Osteoblast (primary cell): Measurements from ENCODE around the gene CDH3. TPM values are rescaled to one million over a fixed set of nuclear protein-coding genes. Genes with fewer than 3 reads are reported as not detected.

Experiments used
- DNase-seq: peaks from one replicate; pipeline ENCODE4 v3.0.0; 2011; ENCODE audit warnings: low spot score, mixed read lengths; ENCODE audit not compliant: insufficient read length; ENCODE audit errors: missing footprints
- H2AFZ ChIP-seq: 2 replicates; pipeline ENCODE4 v1.6.0; 2011; ENCODE audit warnings: mild to moderate bottlenecking, low read length
- H3K27ac ChIP-seq: 2 replicates; pipeline ENCODE4 v1.5.1; 2011; ENCODE audit warnings: mild to moderate bottlenecking, low read depth, low read length, moderate library complexity
- H3K27me3 ChIP-seq: 2 replicates; pipeline ENCODE4 v1.6.0; 2012; ENCODE audit warnings: mild to moderate bottlenecking, control low read depth, inconsistent platforms, low read length, moderate library complexity; ENCODE audit not compliant: insufficient read depth
- H3K36me3 ChIP-seq: 2 replicates; pipeline ENCODE4 v1.5.1; 2011; ENCODE audit warnings: mild to moderate bottlenecking, low read length, control low read depth, moderate library complexity; ENCODE audit not compliant: insufficient read depth
- H3K4me1 ChIP-seq: 2 replicates; pipeline ENCODE4 v1.5.1; 2011; ENCODE audit warnings: mild to moderate bottlenecking, low read length, control low read depth, moderate library complexity; ENCODE audit not compliant: insufficient read depth
- H3K4me2 ChIP-seq: 2 replicates; pipeline ENCODE4 v1.6.0; 2011; ENCODE audit warnings: mild to moderate bottlenecking, low read length; ENCODE audit not compliant: insufficient read depth
- H3K4me3 ChIP-seq: fragments of 200-600 bp; sonication (generic); 3 replicates; pipeline ENCODE4 v1.5.1; 2012; ENCODE audit warnings: mild to moderate bottlenecking, low read length, inconsistent platforms; ENCODE audit not compliant: insufficient read depth
- H3K79me2 ChIP-seq: 2 replicates; pipeline ENCODE4 v1.6.0; 2012; ENCODE audit warnings: mild to moderate bottlenecking, low read length, control low read depth, inconsistent platforms; ENCODE audit not compliant: insufficient read depth
- H3K9me3 ChIP-seq: 2 replicates; pipeline ENCODE4 v1.5.1; 2011; ENCODE audit warnings: low read depth, low read length, control low read depth
- H4K20me1 ChIP-seq: 2 replicates; pipeline ENCODE4 v1.6.0; 2012; ENCODE audit warnings: mild to moderate bottlenecking, low read length, control low read depth; ENCODE audit not compliant: insufficient read depth
- CTCF ChIP-seq: IDR thresholded peaks from 2 replicates; pipeline ENCODE4 v1.5.1; 2011; ENCODE audit warnings: mild to moderate bottlenecking, low read depth, low read length, moderate library complexity; ENCODE audit errors: extremely low read depth
- total RNA-seq: library from RNA; depleted of rRNA; stranded (reverse); fragments of >200 nt; gene quantifications from 2 replicates; pipeline ENCODE4 v1.2.3, GENCODE V29; 2012

Gene CDH3
- total RNA-seq, 1 donor = 0.36 TPM

GRCh38 chr16:68643227-68643626 lies 1.9 kb upstream of the CDH3 start:
- Histone ChIP-seq H3K27me3 (peaks cover 54% of the 10 kb centered on the region), H3K4me2 (no peak overlapping the region), H3K4me1 (peaks cover 8% of the 10 kb centered on the region), H3K4me3 (no peak overlapping the region), H3K36me3 (no peaks in the 10 kb centered on the region), H3K9me3 (no peaks in the 10 kb centered on the region), H3K27ac (no peak overlapping the region), H4K20me1 (no peaks in the 10 kb centered on the region), H3K79me2 (no peaks in the 10 kb centered on the region), H2AFZ (no peak overlapping the region)
- DNase-seq = no peak
- no peak for TF ChIP-seq CTCF

GRCh38 chr16:68643847-68644246 lies 1.3 kb upstream of the CDH3 start:
- Histone ChIP-seq H3K79me2 (no peaks in the 10 kb centered on the region), H3K4me2 (no peak overlapping the region), H3K9me3 (no peaks in the 10 kb centered on the region), H3K4me1 (peaks cover 8% of the 10 kb centered on the region), H2AFZ (no peak overlapping the region), H3K27ac (no peak overlapping the region), H3K4me3 (no peak overlapping the region), H3K27me3 (peaks cover 60% of the 10 kb centered on the region), H3K36me3 (no peaks in the 10 kb centered on the region), H4K20me1 (no peaks in the 10 kb centered on the region)
- DNase-seq = no peak
- TF ChIP-seq CTCF = no peak

- Histone ChIP-seq H3K27me3 (peaks cover 64% of the 10 kb centered on the region), H3K9me3 (no peaks in the 10 kb centered on the region), H4K20me1 (no peaks in the 10 kb centered on the region), H3K4me2 (peak overlapping the region; percentile 67), H2AFZ (no peak overlapping the region), H3K27ac (no peak overlapping the region), H3K79me2 (no peaks in the 10 kb centered on the region), H3K4me3 (no peak overlapping the region), H3K36me3 (no peaks in the 10 kb centered on the region), H3K4me1 (peaks cover 8% of the 10 kb centered on the region)
- DNase-seq = no peak
- TF ChIP-seq CTCF = no peak
These were observed 814 bp upstream of the CDH3 start for GRCh38 chr16:68644296-68644695.

GRCh38 chr16:68645494-68646388 lies 631 bp downstream of the CDH3 start:
- H2AFZ ChIP-seq = no peak overlapping the region
- H3K4me1 ChIP-seq = peaks cover 8% of the 10 kb centered on the region
- no peak for TF ChIP-seq CTCF
- H3K4me3 ChIP-seq = no peak overlapping the region
- H3K4me2 ChIP-seq = no peak overlapping the region
- no peak for DNase-seq
- H3K36me3 ChIP-seq = no peaks in the 10 kb centered on the region
- H3K79me2 ChIP-seq = no peaks in the 10 kb centered on the region
- H3K27ac ChIP-seq = no peak overlapping the region
- peaks cover 67% of the 10 kb centered on the region for H3K27me3 ChIP-seq
- H3K9me3 ChIP-seq = no peaks in the 10 kb centered on the region
- H4K20me1 ChIP-seq = no peaks in the 10 kb centered on the region
